Esophagus squamous epithelium (tissue), 4 donors: ENCODE results near the gene ADCY5.

ENCODE experiments used
- CTCF ChIP-seq, 6 experiments: fragments of 450-650 bp in 4 of 6; fragments of 200-600 bp in 2 of 6; sonication (generic) in 2 of 6; IDR thresholded peaks; one replicate each; pipeline ENCODE4 v1.5.1; 2016 to 2019; ENCODE audit warnings: antibody characterized with exemption in 6 of 6, mild to moderate bottlenecking in 4 of 6, moderate library complexity in 4 of 6
- POLR2A ChIP-seq, 4 donors: fragments of 450-650 bp; IDR thresholded peaks; one replicate each; pipeline ENCODE4 v1.6.1; 2017; ENCODE audit warnings: antibody characterized with exemption in 4 of 4, mild to moderate bottlenecking in 4 of 4, moderate library complexity in 3 of 4

DNA sequence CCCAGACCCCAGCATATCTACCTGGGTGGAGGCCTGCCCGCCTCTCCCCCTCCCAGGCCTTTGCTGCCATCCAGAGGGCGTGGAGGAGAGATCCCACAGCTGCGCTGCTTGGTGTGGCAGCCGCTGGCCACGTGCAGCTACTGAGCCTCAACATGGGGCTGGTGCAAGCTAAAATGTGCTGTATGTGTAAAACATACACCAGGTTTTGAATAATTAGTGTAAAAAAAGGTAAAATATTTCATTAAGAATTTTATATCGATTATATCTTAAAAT lies 151.3 kb downstream of the ADCY5 start:
- TF ChIP-seq CTCF (IDR thresholded peaks at IDR 0.05): no peak
- no peak for TF ChIP-seq POLR2A (IDR thresholded peaks at IDR 0.05)
